ENCODE data around the gene SPTBN5.

DNA sequence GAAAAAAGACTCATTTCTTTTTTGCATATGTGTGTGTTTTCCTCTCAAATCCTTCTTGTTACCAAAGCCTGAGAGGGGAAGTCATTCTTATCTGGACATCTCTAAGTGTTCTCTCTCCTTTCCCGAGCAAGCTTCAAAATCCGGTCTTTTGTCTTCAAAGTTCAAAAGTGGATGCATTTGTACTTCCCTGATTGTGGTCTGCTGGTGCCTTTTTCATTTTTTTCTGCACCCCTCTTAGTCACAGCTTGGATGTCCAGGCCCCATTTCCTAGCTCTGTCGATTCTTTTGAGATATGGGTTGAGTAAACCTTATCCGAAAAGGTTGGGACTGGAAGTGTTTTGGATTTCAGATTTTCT, 43.7 kb upstream of the SPTBN5 start:
- TF ChIP-seq CTCF (IDR thresholded peaks at IDR 0.05), result no peak
- no peak for TF ChIP-seq POLR2A (IDR thresholded peaks at IDR 0.05)
